Measurements from ENCODE around the gene PBXIP1.
"Not testable (repeated sequence)": the region's sequence is repeated elsewhere in the genome, so short reads cannot be mapped to it uniquely, and the experiment has no call there.

The PBXIP1 gene

GRCh38 chr1:154955718-154956543 lies at the start of gene PBXIP1:
Gene PBXIP1, minus strand, starts transcription at chr1:154956099. Its CDS starts 2,378 bp downstream, at chr1:154953721.
- DNase-seq: peak; percentile 25

- DNase-seq: no peak
Observed at GRCh38 chr1:155005076-155006011, 49.4 kb upstream of the PBXIP1 start.

GRCh38 chr1:155004352-155005075 lies 48.6 kb upstream of the PBXIP1 start:
- no peak for DNase-seq

GRCh38 chr1:155003766-155004351 lies 48.0 kb upstream of the PBXIP1 start:
- DNase-seq: no peak

GRCh38 chr1:155003227-155003765 lies 47.4 kb upstream of the PBXIP1 start:
- DNase-seq: no peak

GRCh38 chr1:155002464-155003226 lies 46.7 kb upstream of the PBXIP1 start, which contains the start of gene ZBTB7B:
Gene ZBTB7B, plus strand, starts transcription at chr1:155002802. Its CDS starts 11,859 bp downstream, at chr1:155014661.
- no peak for DNase-seq

GRCh38 chr1:155001675-155002463 lies 46.0 kb upstream of the PBXIP1 start:
- DNase-seq: peak; percentile 94

- DNase-seq: no peak
Observed at GRCh38 chr1:155001425-155001674, 45.5 kb upstream of the PBXIP1 start.

- peak; percentile 70 for DNase-seq
Observed at GRCh38 chr1:155000726-155001424, 45.0 kb upstream of the PBXIP1 start.

GRCh38 chr1:155000411-155000725 lies 44.5 kb upstream of the PBXIP1 start:
- DNase-seq: no peak

GRCh38 chr1:154999571-155000410 lies 43.9 kb upstream of the PBXIP1 start:
- DNase-seq: no peak

GRCh38 chr1:154998818-154999570 lies 43.1 kb upstream of the PBXIP1 start:
- DNase-seq: no peak

- DNase-seq: no peak
Observed at GRCh38 chr1:154998201-154998780, 42.4 kb upstream of the PBXIP1 start.

GRCh38 chr1:154996966-154997701 lies 41.2 kb upstream of the PBXIP1 start:
- no peak for DNase-seq

GRCh38 chr1:154995301-154995983 lies 39.5 kb upstream of the PBXIP1 start:
- DNase-seq: not testable (repeated sequence)

- no peak for DNase-seq
Observed at GRCh38 chr1:154994591-154994990, 38.7 kb upstream of the PBXIP1 start.

- DNase-seq: no peak
Observed at GRCh38 chr1:154994269-154994587, 38.3 kb upstream of the PBXIP1 start.
